ENCODE data around the gene NRSN2.
"Not testable (repeated sequence)": the region's sequence is repeated elsewhere in the genome, so short reads cannot be mapped to it uniquely, and the experiment has no call there.

NRSN2 gene

DNA sequence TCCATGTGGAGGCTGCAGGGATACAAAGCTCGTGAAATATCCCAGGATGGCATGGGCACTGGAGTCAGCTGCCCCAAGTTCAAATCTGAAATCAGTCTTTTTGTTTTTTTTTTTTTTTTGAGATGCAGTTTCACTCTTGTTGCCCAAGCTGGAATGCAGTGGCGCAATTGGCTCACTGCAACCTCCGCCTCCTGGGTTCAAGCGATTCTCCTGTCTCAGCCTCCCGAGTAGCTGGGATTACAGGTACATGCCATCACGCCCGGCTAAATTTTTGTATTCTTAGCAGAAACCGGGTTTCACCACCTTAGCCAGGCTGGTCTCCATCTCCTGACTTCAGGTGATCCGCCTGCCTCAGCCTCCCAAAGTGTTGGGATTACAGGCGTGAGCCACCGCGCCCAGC is 30.7 kb downstream of the NRSN2 start:
- not testable (repeated sequence) for FAIRE-seq

DNA sequence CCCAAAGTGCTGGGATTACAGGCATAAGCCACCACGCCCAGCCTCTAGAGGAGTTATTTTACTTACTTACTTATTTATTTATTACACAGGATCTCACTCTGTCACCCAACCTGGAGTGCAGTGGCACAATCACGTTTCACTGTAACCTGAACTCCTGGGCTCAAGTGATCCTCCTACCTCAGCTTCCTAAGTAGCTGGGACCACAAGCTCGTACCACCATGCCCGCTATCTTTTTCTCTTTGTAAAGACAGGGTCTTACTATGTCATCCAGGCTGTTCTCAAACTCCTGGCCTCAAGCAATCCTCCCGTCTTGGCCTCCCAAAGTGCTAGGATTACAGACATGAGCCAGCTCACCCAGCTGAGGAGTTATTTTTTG is 32.0 kb downstream of the NRSN2 start:
- FAIRE-seq = no peak

DNA sequence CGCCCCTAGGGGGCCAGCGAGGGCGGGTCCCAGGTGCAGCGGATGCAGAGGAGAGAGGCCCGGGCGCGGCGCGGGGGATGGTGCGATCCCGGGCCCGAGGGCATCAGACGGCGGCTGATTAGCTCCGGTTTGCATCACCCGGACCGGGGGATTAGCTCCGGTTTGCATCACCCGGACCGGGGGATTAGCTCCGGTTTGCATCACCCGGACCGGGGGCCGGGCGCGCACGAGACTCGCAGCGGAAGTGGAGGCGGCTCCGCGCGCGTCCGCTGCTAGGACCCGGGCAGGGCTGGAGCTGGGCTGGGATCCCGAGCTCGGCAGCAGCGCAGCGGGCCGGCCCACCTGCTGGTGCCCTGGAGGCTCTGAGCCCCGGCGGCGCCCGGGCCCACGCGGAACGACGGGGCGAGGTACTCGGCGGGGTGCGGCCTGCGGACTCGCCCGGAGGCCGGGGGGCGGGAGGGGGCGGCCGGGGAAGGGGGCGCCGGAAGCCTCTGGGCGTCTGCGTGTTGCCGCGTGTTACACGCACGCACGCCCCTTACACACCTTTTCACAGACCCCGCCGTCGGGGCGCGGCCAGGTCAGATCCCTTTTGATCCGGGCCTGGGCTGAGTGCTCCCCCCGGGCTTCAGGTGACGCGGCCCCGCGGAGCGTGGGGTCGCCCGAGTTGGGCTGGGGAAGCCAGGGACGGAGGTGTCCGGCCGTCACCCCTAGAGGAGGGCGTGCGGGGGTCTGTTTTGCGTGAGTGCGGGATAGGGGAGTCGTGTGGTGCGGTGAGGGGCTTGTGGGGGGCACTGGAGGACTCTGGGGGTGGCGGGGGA is 34.1 kb downstream of the NRSN2 start:
- FAIRE-seq = no peak

GRCh38 chr20:381581-382290 is 34.8 kb downstream of the NRSN2 start:
- FAIRE-seq = no peak

- FAIRE-seq = no peak
Measured at GRCh38 chr20:382291-383115, 35.6 kb downstream of the NRSN2 start.

- FAIRE-seq = no peak
Measured at GRCh38 chr20:383889-384288, 37.0 kb downstream of the NRSN2 start.

GRCh38 chr20:384723-385122 is 37.8 kb downstream of the NRSN2 start:
- no peak for FAIRE-seq

DNA sequence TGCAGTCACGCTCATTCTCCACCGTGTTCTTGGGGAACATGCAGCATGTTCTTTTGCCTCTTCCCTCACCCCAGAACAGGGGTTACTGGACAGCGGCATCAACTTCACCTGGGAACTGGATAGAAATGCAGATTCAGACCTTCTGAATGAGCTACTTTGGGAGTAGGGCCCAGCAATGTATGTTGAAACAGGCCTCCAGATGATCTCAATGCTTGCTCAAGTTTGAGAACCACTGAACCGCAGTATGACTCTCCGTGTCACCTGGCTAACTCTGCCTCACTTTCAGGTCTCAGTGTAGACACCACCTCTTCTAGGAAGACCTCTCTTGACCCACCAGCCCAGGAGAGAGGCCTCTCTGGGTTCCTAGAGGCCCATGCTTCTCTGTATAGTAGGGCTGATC is 38.5 kb downstream of the NRSN2 start:
- no peak for FAIRE-seq

DNA sequence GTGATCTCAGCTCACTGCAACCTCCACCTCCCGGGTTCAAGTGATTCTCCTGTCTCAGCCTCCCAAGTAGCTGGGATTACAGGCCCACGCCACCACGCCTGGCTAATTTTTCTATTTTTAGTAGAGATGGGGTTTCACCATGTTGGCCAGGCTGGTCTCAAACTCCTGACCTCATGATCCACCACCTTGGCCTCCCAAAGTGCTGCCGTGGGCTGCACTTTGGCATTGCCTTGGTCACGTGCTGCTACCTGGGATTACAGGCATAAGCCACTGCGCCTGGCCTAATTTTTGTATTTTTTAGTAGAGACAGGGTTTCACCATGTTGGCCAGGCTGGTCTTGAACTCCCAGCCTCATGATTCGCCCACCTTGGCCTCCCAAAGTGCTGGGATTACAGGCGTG is 39.7 kb downstream of the NRSN2 start:
- FAIRE-seq = not testable (repeated sequence)

GRCh38 chr20:387520-387919 is 40.6 kb downstream of the NRSN2 start:
- no peak for FAIRE-seq

DNA sequence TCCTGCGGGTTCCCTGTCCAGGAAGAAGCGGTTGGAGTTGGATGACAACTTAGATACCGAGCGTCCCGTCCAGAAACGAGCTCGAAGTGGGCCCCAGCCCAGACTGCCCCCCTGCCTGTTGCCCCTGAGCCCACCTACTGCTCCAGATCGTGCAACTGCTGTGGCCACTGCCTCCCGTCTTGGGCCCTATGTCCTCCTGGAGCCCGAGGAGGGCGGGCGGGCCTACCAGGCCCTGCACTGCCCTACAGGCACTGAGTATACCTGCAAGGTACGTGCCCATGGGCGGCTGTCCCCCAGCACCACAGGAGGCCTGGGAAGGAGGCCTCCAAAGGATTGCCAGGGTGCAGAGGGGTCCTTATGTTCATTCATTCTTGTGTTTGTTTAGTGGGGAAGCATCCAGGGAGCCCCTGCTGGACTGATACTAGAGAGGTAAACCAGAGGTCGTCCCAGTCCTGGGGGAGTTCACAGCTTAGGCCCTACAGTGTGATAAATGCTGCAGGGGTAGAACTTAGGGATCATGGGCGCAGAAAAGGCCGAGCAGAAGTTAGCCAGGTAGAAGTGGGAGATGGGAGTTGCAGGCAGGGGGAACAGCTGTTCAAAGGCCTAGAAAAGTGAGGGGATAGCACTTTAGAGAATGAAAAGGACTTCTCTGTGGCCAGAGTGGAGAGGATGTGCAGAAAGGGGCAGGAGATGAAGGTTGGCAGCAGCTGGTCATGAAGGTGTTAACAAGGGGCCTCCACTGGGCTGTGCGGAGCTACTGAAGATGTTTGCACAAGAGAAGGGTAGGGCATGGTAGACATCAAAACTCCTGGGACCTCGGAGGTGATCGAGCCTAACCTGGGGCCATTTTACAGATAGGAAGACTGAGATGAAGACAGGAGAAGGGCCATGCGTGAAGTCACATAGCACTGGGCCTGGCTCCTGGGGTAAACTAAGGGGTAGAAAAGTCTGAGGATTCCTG is 41.4 kb downstream of the NRSN2 start:
- no peak for FAIRE-seq

DNA sequence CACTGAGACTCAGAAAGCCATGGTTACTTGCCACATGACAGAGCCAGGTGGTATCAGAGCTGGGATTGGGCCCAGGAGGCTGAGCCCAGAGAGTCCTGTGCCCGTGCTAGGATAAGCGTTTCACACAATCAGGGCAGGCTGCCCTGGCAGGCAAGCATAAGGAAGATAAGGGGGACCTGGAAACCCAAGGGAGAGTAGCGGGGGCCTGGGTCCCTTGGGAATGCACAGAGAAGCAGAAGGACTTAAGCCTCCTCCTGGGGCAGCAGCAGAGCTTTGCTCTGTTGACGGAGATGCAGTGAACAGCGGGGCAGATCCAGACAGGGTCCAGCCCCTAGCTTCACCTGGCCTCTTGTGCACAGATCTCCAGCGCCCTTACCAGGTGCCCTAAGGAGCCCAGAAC is 42.3 kb downstream of the NRSN2 start:
- no peak for FAIRE-seq

GRCh38 chr20:391041-391711 is 44.3 kb downstream of the NRSN2 start:
- FAIRE-seq = no peak

- not testable (repeated sequence) for FAIRE-seq
Measured at GRCh38 chr20:393296-393695, 46.4 kb downstream of the NRSN2 start.

GRCh38 chr20:396252-396618 is 49.3 kb downstream of the NRSN2 start:
- no peak for FAIRE-seq

- FAIRE-seq = no peak
Measured at GRCh38 chr20:396619-397431, 49.9 kb downstream of the NRSN2 start.

DNA sequence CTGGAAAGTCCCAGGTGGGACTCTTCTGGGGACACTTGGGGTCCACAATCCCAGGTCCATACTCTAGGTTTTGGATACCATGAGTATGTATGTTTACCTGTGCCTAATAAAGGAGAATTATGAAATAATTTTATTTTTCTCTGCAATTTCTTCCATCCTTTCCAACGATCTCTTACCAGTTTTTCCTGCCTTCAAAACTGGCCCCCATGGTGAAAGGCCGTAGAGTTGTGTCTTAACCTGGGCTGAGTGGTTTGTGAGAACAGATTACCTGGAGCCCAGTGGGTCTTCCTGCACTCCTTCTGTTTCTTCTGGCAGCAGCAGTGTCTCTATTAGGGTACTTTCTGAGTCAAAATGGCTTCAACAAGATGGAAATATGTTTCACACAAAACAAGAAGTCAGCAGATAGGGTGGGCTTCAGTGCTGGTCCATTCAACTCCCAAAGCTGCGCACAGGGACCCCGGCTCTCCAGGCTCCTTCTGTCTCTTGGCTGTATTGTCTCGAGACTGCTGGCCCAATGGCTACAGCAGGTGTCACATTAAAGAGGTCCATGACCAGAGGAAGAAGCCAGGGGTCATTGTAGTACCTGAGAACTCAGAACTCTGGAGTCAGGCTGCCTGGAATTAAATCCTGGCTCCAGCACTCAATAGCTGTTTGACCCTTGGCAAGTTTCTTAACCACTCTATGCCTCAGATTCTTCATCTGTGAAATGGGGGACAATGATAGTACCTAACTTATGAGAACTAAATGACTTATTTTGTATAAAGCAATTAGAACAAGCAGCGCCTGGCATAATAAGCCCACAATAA is 50.7 kb downstream of the NRSN2 start:
- FAIRE-seq = no peak

DNA sequence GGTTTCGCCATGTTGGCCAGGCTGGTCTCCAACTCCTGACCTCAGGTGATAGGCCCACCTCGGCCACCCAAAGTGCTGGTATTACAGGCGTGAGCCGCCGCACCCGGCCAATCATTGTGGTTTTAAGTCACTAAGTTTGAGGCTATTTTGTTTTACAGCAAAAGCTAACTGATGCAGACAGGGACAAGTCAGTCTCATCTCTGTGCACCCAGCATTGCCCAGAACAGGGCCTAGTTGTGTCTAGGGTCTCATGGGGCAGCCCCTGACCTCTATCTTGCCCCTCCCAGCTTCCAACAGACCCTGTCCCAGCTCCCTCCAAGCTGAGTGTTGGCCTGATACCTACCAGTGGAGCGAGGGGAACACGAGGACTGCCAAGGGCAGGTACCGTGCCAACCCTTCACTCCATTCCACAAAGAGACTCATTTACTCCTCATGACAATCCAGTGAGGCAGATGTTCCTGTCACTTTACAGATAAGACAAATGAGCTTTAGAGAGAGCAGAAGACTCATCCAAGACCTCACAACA is 52.3 kb downstream of the NRSN2 start:
- no peak for FAIRE-seq

- FAIRE-seq = no peak
Measured at GRCh38 chr20:400128-400453, 53.2 kb downstream of the NRSN2 start.
